CD4-positive, alpha-beta T cell treated with Interleukin-4 for 4 hours (primary cell): ENCODE measurements around the gene CHD8.
A peak's percentile ranks its signal among the peaks of the same experiment; 100 is the strongest.

Source experiments
- DNase-seq: peaks from one replicate; pipeline ENCODE4 v3.0.0-alpha.2; 2020

The CHD8 gene

GRCh38 chr14:21356511-21356910, 99.4 kb downstream of the CHD8 start:
- no peak for DNase-seq

- peak; percentile 2 for DNase-seq
These were observed 103.3 kb downstream of the CHD8 start for GRCh38 chr14:21352587-21352986.

GRCh38 chr14:21350539-21350938, 105.4 kb downstream of the CHD8 start:
- DNase-seq, result no peak

GRCh38 chr14:21347201-21347600, 108.7 kb downstream of the CHD8 start:
- DNase-seq, result no peak

- DNase-seq, result no peak
These were observed 109.3 kb downstream of the CHD8 start for GRCh38 chr14:21346532-21347135.

GRCh38 chr14:21343035-21343794, 112.7 kb downstream of the CHD8 start:
- no peak for DNase-seq
